Tibial nerve (tissue), 4 donors: ENCODE data around the gene CCN2. TPM values are rescaled to one million over a fixed set of nuclear protein-coding genes. Genes with fewer than 3 reads are reported as not detected.

Experiments used
- DNase-seq, 2 donors: peaks; one replicate each; pipeline ENCODE4 v3.0.0-alpha.2; 2019; ENCODE audit warnings: low spot score in 2 of 2
- H3K27ac ChIP-seq, 4 donors: fragments of 200-600 bp; sonication (generic) in 3 of 4; one replicate each; pipeline ENCODE4 v1.5.1; 2017 to 2019; ENCODE audit warnings: mild to moderate bottlenecking in 1 of 4
- H3K27me3 ChIP-seq, 2 donors: fragments of 200-600 bp; sonication (generic) in 1 of 2; one replicate each; pipeline versions ENCODE4 v1.5.1 to v1.6.0; 2017 to 2019
- H3K36me3 ChIP-seq, 3 donors: fragments of 200-600 bp; sonication (generic); one replicate each; pipeline ENCODE4 v1.5.1; 2018 to 2019
- H3K4me1 ChIP-seq, 4 donors: fragments of 200-600 bp; sonication (generic) in 3 of 4; one replicate each; pipeline ENCODE4 v1.5.1; 2017 to 2019
- H3K4me3 ChIP-seq, 4 donors: fragments of 200-600 bp; sonication (generic) in 3 of 4; one replicate each; pipeline ENCODE4 v1.5.1; 2017 to 2019; ENCODE audit warnings: mild to moderate bottlenecking in 1 of 4, moderate library complexity in 1 of 4
- H3K9me3 ChIP-seq, 4 donors: fragments of 200-600 bp; sonication (generic) in 3 of 4; one replicate each; pipeline ENCODE4 v1.5.1; 2017 to 2019
- EP300 ChIP-seq, 2 donors: sonication (generic); formaldehyde crosslinking; IDR thresholded peaks; one replicate each; pipeline ENCODE4 v1.6.1; 2017; ENCODE audit warnings: antibody characterized with exemption in 2 of 2, mild to moderate bottlenecking in 1 of 2
- POLR2A ChIP-seq, 2 donors: fragments of 450-650 bp; IDR thresholded peaks; one replicate each; pipeline ENCODE4 v1.6.1; 2017; ENCODE audit warnings: antibody characterized with exemption in 2 of 2, mild to moderate bottlenecking in 2 of 2, moderate library complexity in 2 of 2
- WGBS, 2 donors: methylation state at CpG; one replicate each; pipeline ENCODE4 v1.1.5; 2018; 5-methylcytosine and 5-hydroxymethylcytosine counted together
- total RNA-seq, 4 donors: library from RNA; depleted of rRNA; stranded (reverse); fragments of >200 nt; gene quantifications; one replicate each; pipeline ENCODE4 v1.1.0, GENCODE V29; 2016
- TF ChIP-seq, protein P1 (sequence below), 5 experiments: fragments of 200-600 bp in 3 of 5; fragments of 450-650 bp in 2 of 5; sonication (generic) in 3 of 5; IDR thresholded peaks; one replicate each; pipeline ENCODE4 v1.5.1; 2016 to 2019; ENCODE audit warnings: antibody characterized with exemption in 5 of 5, mild to moderate bottlenecking in 3 of 5, moderate library complexity in 2 of 5

CCN2 gene
- total RNA-seq, 4 donors from 2014 or later = 206 to 411 (median 307) TPM

DNA sequence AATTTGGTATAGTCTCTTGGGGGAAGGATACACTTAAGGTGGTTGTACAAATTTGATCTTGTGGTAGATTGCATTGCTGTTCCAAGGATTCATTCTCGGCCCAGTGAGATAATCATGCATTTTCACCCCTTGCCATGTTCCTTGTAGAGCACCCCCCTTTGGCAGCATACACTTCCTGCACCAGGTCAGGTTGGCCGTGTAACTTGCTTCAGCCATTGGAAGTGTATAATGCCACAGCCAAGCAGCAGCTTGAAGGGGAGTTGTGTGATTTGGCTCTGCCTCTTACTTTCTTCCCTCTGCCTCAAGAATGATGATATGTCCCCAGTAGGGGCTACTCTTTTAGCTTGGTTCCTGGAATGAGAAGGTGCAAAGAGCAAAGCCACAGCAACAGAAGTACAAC is 21.9 kb downstream of the CCN2 start:
- TF ChIP-seq, protein P1, sequence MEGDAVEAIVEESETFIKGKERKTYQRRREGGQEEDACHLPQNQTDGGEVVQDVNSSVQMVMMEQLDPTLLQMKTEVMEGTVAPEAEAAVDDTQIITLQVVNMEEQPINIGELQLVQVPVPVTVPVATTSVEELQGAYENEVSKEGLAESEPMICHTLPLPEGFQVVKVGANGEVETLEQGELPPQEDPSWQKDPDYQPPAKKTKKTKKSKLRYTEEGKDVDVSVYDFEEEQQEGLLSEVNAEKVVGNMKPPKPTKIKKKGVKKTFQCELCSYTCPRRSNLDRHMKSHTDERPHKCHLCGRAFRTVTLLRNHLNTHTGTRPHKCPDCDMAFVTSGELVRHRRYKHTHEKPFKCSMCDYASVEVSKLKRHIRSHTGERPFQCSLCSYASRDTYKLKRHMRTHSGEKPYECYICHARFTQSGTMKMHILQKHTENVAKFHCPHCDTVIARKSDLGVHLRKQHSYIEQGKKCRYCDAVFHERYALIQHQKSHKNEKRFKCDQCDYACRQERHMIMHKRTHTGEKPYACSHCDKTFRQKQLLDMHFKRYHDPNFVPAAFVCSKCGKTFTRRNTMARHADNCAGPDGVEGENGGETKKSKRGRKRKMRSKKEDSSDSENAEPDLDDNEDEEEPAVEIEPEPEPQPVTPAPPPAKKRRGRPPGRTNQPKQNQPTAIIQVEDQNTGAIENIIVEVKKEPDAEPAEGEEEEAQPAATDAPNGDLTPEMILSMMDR (IDR thresholded peaks at IDR 0.05) = no peak
- TF ChIP-seq POLR2A (IDR thresholded peaks at IDR 0.05) (no peak), EP300 (IDR thresholded peaks at IDR 0.05) (no peak)
- H3K27me3 ChIP-seq = no peaks in the 10 kb centered on the region
- no peak overlapping the region for H3K4me3 ChIP-seq
- no peak for DNase-seq
- no peak overlapping the region for H3K27ac ChIP-seq
- no peaks in the 10 kb centered on the region for H3K36me3 ChIP-seq
- 78 to 79% methylated on average over 2 of the region's 2 CpGs for WGBS, 2 donors
- H3K4me1 ChIP-seq = peaks cover 0 to 13% (median 0%) of the 10 kb centered on the region in 4 donors
- H3K9me3 ChIP-seq = no peaks in the 10 kb centered on the region

DNA sequence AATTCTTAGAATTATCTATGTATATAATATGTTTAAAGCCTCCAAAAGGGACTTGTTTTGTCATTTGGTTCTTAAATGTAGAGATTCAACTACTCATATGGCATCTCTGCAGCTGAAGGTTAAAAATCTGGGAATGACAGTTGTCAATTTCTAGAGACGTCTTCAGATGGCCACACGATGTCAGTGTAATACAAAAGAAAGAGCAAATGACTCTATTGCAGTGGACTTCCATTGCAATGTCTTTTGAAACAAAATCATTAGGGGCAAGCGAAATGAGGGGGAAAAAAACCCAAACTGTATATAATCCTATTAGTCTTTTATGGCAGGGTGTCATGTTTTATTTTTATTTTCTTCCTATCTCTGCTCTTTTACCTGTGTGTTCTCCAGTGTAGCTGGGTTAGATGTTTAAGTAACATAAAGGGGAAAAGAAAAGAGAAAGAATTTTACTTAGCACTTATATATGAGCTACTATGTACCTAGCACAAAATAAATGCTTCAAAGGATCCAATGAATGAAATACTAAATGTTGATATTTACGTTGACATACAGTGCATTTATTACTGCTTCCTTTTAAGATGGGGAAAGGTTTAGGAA is 26.2 kb downstream of the CCN2 start:
- 17 to 19% methylated on average over 4 of the region's 4 CpGs for WGBS, 2 donors
- no peaks in the 10 kb centered on the region for H3K36me3 ChIP-seq
- H3K27ac ChIP-seq = no peak overlapping the region
- no peak for DNase-seq
- peaks cover 0 to 13% (median 0%) of the 10 kb centered on the region in 4 donors for H3K4me1 ChIP-seq
- H3K27me3 ChIP-seq = no peaks in the 10 kb centered on the region
- no peak for TF ChIP-seq EP300 (IDR thresholded peaks at IDR 0.05)
- TF ChIP-seq, protein P1 (IDR thresholded peaks at IDR 0.05) = peak; percentile 44 to 74 (median 53)
- H3K4me3 ChIP-seq = no peak overlapping the region
- peaks cover 0 to 24% (median 0%) of the 10 kb centered on the region in 4 donors for H3K9me3 ChIP-seq

DNA sequence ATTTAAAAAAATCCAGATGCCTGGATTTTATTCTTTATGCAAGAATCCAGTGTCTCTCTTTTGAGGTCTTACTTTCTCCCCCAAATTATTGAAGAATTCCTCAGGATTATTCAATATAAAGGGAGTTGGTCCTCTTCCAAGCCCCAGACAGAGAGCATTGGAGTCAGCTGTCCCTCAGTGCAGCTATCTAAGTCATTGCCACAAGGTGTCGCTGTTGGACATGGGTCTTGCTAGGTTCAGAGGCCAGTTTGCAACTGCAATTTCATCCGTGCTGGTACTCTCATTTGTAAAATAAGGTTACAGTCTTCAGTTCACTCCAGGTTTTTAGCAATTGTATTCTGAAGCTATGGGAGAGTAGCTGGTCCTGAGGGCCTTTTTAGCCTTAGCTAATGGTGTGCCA is 27.8 kb downstream of the CCN2 start:
- peak; percentile 32 to 66 for DNase-seq
- Histone ChIP-seq H3K27me3 (no peaks in the 10 kb centered on the region), H3K9me3 (peaks cover 0 to 24% (median 0%) of the 10 kb centered on the region in 4 donors), H3K27ac (no peak overlapping the region), H3K36me3 (no peaks in the 10 kb centered on the region), H3K4me3 (no peak overlapping the region), H3K4me1 (peaks cover 0 to 13% (median 0%) of the 10 kb centered on the region in 4 donors)
- TF ChIP-seq, protein P1 (IDR thresholded peaks at IDR 0.05) = peak; percentile 16 to 42 (median 31)
- TF ChIP-seq POLR2A (IDR thresholded peaks at IDR 0.05) = no peak
- 9 to 13% methylated on average over 2 of the region's 2 CpGs for WGBS, 2 donors

DNA sequence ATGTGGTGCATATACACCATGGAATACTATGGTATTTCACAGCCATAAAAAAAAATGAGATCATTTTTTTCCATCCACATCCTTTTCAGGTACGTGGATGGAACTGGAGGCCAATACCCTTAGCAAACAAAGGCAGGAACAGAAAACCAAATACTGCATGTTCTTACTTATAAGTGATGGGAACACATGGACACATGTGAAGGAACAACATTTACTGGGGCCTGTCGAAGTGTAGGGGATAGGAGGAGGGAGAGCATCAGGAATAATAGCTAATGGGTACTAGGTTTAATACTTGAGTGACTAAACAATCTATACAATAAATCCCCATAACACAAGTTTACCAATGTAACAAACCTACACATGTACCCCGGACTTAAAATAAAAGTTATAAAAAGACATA is 30.5 kb downstream of the CCN2 start:
- Histone ChIP-seq H3K9me3 (peaks cover 0 to 24% (median 0%) of the 10 kb centered on the region in 4 donors), H3K27me3 (no peaks in the 10 kb centered on the region)
- 87 to 88% methylated on average over 3 of the region's 3 CpGs for WGBS, 2 donors

More for the DNA sequence above, 30.5 kb downstream of the CCN2 start:
- Histone ChIP-seq H3K4me3 (no peak overlapping the region), H3K27ac (no peak overlapping the region), H3K4me1 (peaks cover 0 to 9% (median 0%) of the 10 kb centered on the region in 4 donors), H3K36me3 (no peaks in the 10 kb centered on the region)
- no peak for DNase-seq
- TF ChIP-seq POLR2A (IDR thresholded peaks at IDR 0.05) = no peak
- no peak for TF ChIP-seq EP300 (IDR thresholded peaks at IDR 0.05)
- TF ChIP-seq, protein P1 (IDR thresholded peaks at IDR 0.05) = no peak
